Colonic mucosa (tissue), 4 donors: ENCODE measurements around the gene ARHGAP30. TPM values are rescaled to one million over a fixed set of nuclear protein-coding genes. Genes with fewer than 3 reads are reported as not detected.

Experiments
- DNase-seq: peaks from one replicate; pipeline ENCODE4 v3.0.0-alpha.2; 2020
- H3K27ac ChIP-seq: fragments of 200-600 bp; one replicate; pipeline ENCODE4 v1.8.0; 2021
- H3K27me3 ChIP-seq: fragments of 200-600 bp; one replicate; pipeline ENCODE4 v1.8.0; 2021
- H3K36me3 ChIP-seq: fragments of 200-600 bp; one replicate; pipeline ENCODE4 v1.8.0; 2021
- H3K4me1 ChIP-seq: fragments of 200-600 bp; one replicate; pipeline ENCODE4 v1.8.0; 2021; ENCODE audit warnings: mild to moderate bottlenecking
- H3K4me3 ChIP-seq: fragments of 200-600 bp; one replicate; pipeline ENCODE4 v1.8.0; 2021
- H3K9ac ChIP-seq, 2 donors: one replicate each; pipeline ENCODE4 v1.7.0; 2013; ENCODE audit warnings: control low read depth in 2 of 2, low read depth in 2 of 2, low read length in 2 of 2
- H3K9me3 ChIP-seq: fragments of 200-600 bp; one replicate; pipeline ENCODE4 v1.8.0; 2021
- intact Hi-C: fragments of 100-400 bp; cut with DNase I; formaldehyde crosslinking; loops from one replicate; pipeline ENCODE4 v1.14.1; 2022
- total RNA-seq, 2 donors: library from RNA; stranded (reverse); fragmentation: NEBNext Ultra II Directional in 1 of 2; extraction: Animal tissue kit (Norgen Biotek cat#: 25700) in 1 of 2; gene quantifications; one replicate each; pipeline ENCODE4 v1.2.1, GENCODE V29; 2021
- TF ChIP-seq, protein P1 (sequence below): fragments of 200-600 bp; IDR thresholded peaks from one replicate; pipeline ENCODE4 v1.8.0; 2022; ENCODE audit warnings: antibody characterized with exemption, mild to moderate bottlenecking
- donor health status: healthy.
- donor health status: DM: no; HTN: no; CAD: no.
- donor health status: DM: no; HTN: no; CAD: no.

The ARHGAP30 gene
- total RNA-seq, 2 donors from 2014 or later, result 3.5 to 5.3 TPM

GRCh38 chr1:161009602-161010211 is 60.0 kb downstream of the ARHGAP30 start:
- H3K4me1 ChIP-seq, result peaks cover 4% of the 10 kb centered on the region

GRCh38 chr1:161008869-161009510 is 60.7 kb downstream of the ARHGAP30 start:
- Histone ChIP-seq H3K27me3 (no peaks in the 10 kb centered on the region), H3K4me1 (peaks cover 4% of the 10 kb centered on the region), H3K27ac (no peak overlapping the region), H3K4me3 (no peak overlapping the region), H3K9me3 (no peaks in the 10 kb centered on the region), H3K9ac (no peak overlapping the region), H3K36me3 (no peaks in the 10 kb centered on the region)
- TF ChIP-seq, protein P1, sequence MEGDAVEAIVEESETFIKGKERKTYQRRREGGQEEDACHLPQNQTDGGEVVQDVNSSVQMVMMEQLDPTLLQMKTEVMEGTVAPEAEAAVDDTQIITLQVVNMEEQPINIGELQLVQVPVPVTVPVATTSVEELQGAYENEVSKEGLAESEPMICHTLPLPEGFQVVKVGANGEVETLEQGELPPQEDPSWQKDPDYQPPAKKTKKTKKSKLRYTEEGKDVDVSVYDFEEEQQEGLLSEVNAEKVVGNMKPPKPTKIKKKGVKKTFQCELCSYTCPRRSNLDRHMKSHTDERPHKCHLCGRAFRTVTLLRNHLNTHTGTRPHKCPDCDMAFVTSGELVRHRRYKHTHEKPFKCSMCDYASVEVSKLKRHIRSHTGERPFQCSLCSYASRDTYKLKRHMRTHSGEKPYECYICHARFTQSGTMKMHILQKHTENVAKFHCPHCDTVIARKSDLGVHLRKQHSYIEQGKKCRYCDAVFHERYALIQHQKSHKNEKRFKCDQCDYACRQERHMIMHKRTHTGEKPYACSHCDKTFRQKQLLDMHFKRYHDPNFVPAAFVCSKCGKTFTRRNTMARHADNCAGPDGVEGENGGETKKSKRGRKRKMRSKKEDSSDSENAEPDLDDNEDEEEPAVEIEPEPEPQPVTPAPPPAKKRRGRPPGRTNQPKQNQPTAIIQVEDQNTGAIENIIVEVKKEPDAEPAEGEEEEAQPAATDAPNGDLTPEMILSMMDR, result no peak
- no peak for DNase-seq
- intact Hi-C loops, result no loop called here

More at GRCh38 chr1:161009602-161010211, 60.0 kb downstream of the ARHGAP30 start:
- TF ChIP-seq, protein P1, result no peak
- H3K27me3 ChIP-seq, result no peaks in the 10 kb centered on the region
- H3K36me3 ChIP-seq, result no peaks in the 10 kb centered on the region
- no peak overlapping the region for H3K27ac ChIP-seq
- no peak overlapping the region for H3K9ac ChIP-seq
- no peaks in the 10 kb centered on the region for H3K9me3 ChIP-seq
- no peak overlapping the region for H3K4me3 ChIP-seq
- intact Hi-C loops, result no loop called here
- no peak for DNase-seq

DNA sequence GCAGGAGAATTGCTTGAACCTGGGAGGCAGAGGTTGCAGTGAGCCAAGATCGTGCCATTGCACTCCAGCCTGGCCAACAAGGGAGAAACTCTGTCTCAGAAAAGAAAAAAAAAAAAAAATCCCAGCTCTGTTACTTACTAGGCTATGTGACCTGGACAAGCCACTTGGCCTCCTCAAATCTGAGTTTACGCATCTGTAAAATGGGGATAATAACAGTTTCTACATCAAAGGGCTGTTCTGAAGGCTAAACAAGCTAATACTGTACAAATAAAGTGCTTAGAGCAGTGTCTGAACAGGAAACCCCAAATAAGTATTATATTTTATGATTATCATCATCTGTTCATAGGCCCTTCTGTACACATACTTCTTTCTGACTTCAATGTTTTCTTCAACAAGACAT is 62.3 kb downstream of the ARHGAP30 start:
- no peak overlapping the region for H3K27ac ChIP-seq
- H3K36me3 ChIP-seq, result no peaks in the 10 kb centered on the region
- peaks cover 4% of the 10 kb centered on the region for H3K4me1 ChIP-seq
- no peak overlapping the region for H3K9ac ChIP-seq
- no peak overlapping the region for H3K4me3 ChIP-seq
- no peaks in the 10 kb centered on the region for H3K9me3 ChIP-seq
- no peak for DNase-seq
- no peaks in the 10 kb centered on the region for H3K27me3 ChIP-seq
- intact Hi-C loops, result no loop called here
- TF ChIP-seq, protein P1, result no peak

- no peak for DNase-seq
- Histone ChIP-seq H3K27ac (no peak overlapping the region), H3K4me3 (no peak overlapping the region), H3K9me3 (no peaks in the 10 kb centered on the region), H3K9ac (no peak overlapping the region), H3K4me1 (peaks cover 4% of the 10 kb centered on the region), H3K27me3 (no peaks in the 10 kb centered on the region), H3K36me3 (no peaks in the 10 kb centered on the region)
- TF ChIP-seq, protein P1, result no peak
- intact Hi-C loops, result no loop called here
Measured at GRCh38 chr1:161006563-161006962, 63.1 kb downstream of the ARHGAP30 start.

- H3K4me1 ChIP-seq, result peaks cover 4% of the 10 kb centered on the region
- no peak overlapping the region for H3K27ac ChIP-seq
- intact Hi-C loops, result no loop called here
- no peaks in the 10 kb centered on the region for H3K27me3 ChIP-seq
- no peak overlapping the region for H3K9ac ChIP-seq
- H3K4me3 ChIP-seq, result no peak overlapping the region
- TF ChIP-seq, protein P1, result no peak
- peaks cover 9% of the 10 kb centered on the region for H3K36me3 ChIP-seq
- no peak for DNase-seq
- H3K9me3 ChIP-seq, result no peaks in the 10 kb centered on the region
Measured at GRCh38 chr1:161001525-161001924, 68.2 kb downstream of the ARHGAP30 start.
